ENCODE data around the gene DTHD1.

DTHD1 gene

GRCh38 chr4:36282503-36283030 lies 1.2 kb downstream of the DTHD1 start:
- H3K4me3 ChIP-seq (ENCODE audit: low read depth, low read length) = no peak overlapping the region
- H2AK5ac ChIP-seq (ENCODE audit: low read length) = no peak overlapping the region
- H2BK12ac ChIP-seq (ENCODE audit: low read length) = no peak overlapping the region
- no peak overlapping the region for H3K18ac ChIP-seq (ENCODE audit: low read length)
- H3K9me3 ChIP-seq (ENCODE audit: insufficient read depth, low read depth, low read length) = no peaks in the 10 kb centered on the region
- peaks cover 0 to 2% of the 10 kb centered on the region in 2 experiments for H3K4me1 ChIP-seq (ENCODE audit: control insufficient read depth in 1 of 2, insufficient read depth in 2 of 2, low read length in 2 of 2)
- no peak overlapping the region for H4K12ac ChIP-seq (ENCODE audit: low read depth, low read length)
- no peak overlapping the region for H4K8ac ChIP-seq (ENCODE audit: low read depth, low read length)
- H2BK5ac ChIP-seq (ENCODE audit: low read depth, low read length, poor library complexity) = no peak overlapping the region
- no peaks in the 10 kb centered on the region for H3K79me2 ChIP-seq (ENCODE audit: control insufficient read depth, insufficient read depth, low read length, poor library complexity)
- no peak overlapping the region for H3K23ac ChIP-seq (ENCODE audit: low read length)
- H3K27me3 ChIP-seq (ENCODE audit: insufficient read depth, low read length) = no peaks in the 10 kb centered on the region
- H4K91ac ChIP-seq (ENCODE audit: low read depth, low read length) = no peak overlapping the region
- no peak overlapping the region for H3K27ac ChIP-seq (ENCODE audit: low read depth, low read length)
- no peak overlapping the region for H3K14ac ChIP-seq (ENCODE audit: low read length)
- H2AFZ ChIP-seq (ENCODE audit: insufficient read depth, low read length, poor library complexity) = no peak overlapping the region
- H3K36me3 ChIP-seq (ENCODE audit: control insufficient read depth in 1 of 2, insufficient read depth in 2 of 2, low read length in 2 of 2) = no peaks in the 10 kb centered on the region
- no peak overlapping the region for H3K4me2 ChIP-seq (ENCODE audit: low read length)
- H2BK120ac ChIP-seq (ENCODE audit: insufficient read depth, low read length, poor library complexity) = no peak overlapping the region
- no peak overlapping the region for H3K4ac ChIP-seq (ENCODE audit: low read depth, low read length)
- no peaks in the 10 kb centered on the region for H3K79me1 ChIP-seq (ENCODE audit: low read length)
- no peak overlapping the region for H3K9ac ChIP-seq (ENCODE audit: low read length)
- no peak for DNase-seq

GRCh38 chr4:36283912-36284465 lies 2.6 kb downstream of the DTHD1 start:
- no peak overlapping the region for H3K9ac ChIP-seq (ENCODE audit: low read length)
- H3K4me1 ChIP-seq (ENCODE audit: control insufficient read depth in 1 of 2, insufficient read depth in 2 of 2, low read length in 2 of 2) = peaks cover 0 to 2% of the 10 kb centered on the region in 2 experiments
- H4K12ac ChIP-seq (ENCODE audit: low read depth, low read length) = no peak overlapping the region
- H3K27me3 ChIP-seq (ENCODE audit: insufficient read depth, low read length) = no peaks in the 10 kb centered on the region
- no peaks in the 10 kb centered on the region for H3K9me3 ChIP-seq (ENCODE audit: insufficient read depth, low read depth, low read length)
- no peak overlapping the region for H3K4me3 ChIP-seq (ENCODE audit: low read depth, low read length)
- no peak overlapping the region for H2AK5ac ChIP-seq (ENCODE audit: low read length)
- no peaks in the 10 kb centered on the region for H3K79me2 ChIP-seq (ENCODE audit: control insufficient read depth, insufficient read depth, low read length, poor library complexity)
- H4K91ac ChIP-seq (ENCODE audit: low read depth, low read length) = no peak overlapping the region
- no CpG with 5 or more reads among the region's 2 CpGs for WGBS (ENCODE audit: extremely low coverage, insufficient coverage, insufficient read length)
- no peak overlapping the region for H2AFZ ChIP-seq (ENCODE audit: insufficient read depth, low read length, poor library complexity)
- no peaks in the 10 kb centered on the region for H3K36me3 ChIP-seq (ENCODE audit: control insufficient read depth in 1 of 2, insufficient read depth in 2 of 2, low read length in 2 of 2)
- H3K27ac ChIP-seq (ENCODE audit: low read depth, low read length) = no peak overlapping the region
- no peak overlapping the region for H3K4ac ChIP-seq (ENCODE audit: low read depth, low read length)
- H2BK5ac ChIP-seq (ENCODE audit: low read depth, low read length, poor library complexity) = no peak overlapping the region
- H3K4me2 ChIP-seq (ENCODE audit: low read length) = no peak overlapping the region
- no peak overlapping the region for H3K23ac ChIP-seq (ENCODE audit: low read length)
- no peak overlapping the region for H2BK120ac ChIP-seq (ENCODE audit: insufficient read depth, low read length, poor library complexity)
- H4K8ac ChIP-seq (ENCODE audit: low read depth, low read length) = no peak overlapping the region
- H3K79me1 ChIP-seq (ENCODE audit: low read length) = no peaks in the 10 kb centered on the region
- no peak overlapping the region for H3K18ac ChIP-seq (ENCODE audit: low read length)
- DNase-seq = no peak
- H2BK12ac ChIP-seq (ENCODE audit: low read length) = no peak overlapping the region
- H3K14ac ChIP-seq (ENCODE audit: low read length) = no peak overlapping the region

- Histone ChIP-seq H3K9ac (ENCODE audit: low read length) (no peak overlapping the region), H4K91ac (ENCODE audit: low read depth, low read length) (no peak overlapping the region), H3K4ac (ENCODE audit: low read depth, low read length) (no peak overlapping the region), H3K4me2 (ENCODE audit: low read length) (no peak overlapping the region), H3K23ac (ENCODE audit: low read length) (no peak overlapping the region), H2AK5ac (ENCODE audit: low read length) (no peak overlapping the region), H4K8ac (ENCODE audit: low read depth, low read length) (no peak overlapping the region), H3K4me3 (ENCODE audit: low read depth, low read length) (no peak overlapping the region), H3K79me2 (ENCODE audit: control insufficient read depth, insufficient read depth, low read length, poor library complexity) (no peaks in the 10 kb centered on the region), H3K4me1 (ENCODE audit: control insufficient read depth in 1 of 2, insufficient read depth in 2 of 2, low read length in 2 of 2) (no peaks in the 10 kb centered on the region), H2BK5ac (ENCODE audit: low read depth, low read length, poor library complexity) (no peak overlapping the region), H3K9me3 (ENCODE audit: insufficient read depth, low read depth, low read length) (no peaks in the 10 kb centered on the region), H3K18ac (ENCODE audit: low read length) (no peak overlapping the region), H3K14ac (ENCODE audit: low read length) (no peak overlapping the region), H2BK12ac (ENCODE audit: low read length) (no peak overlapping the region), H3K27ac (ENCODE audit: low read depth, low read length) (no peak overlapping the region), H3K79me1 (ENCODE audit: low read length) (no peaks in the 10 kb centered on the region), H3K27me3 (ENCODE audit: insufficient read depth, low read length) (no peaks in the 10 kb centered on the region), H3K36me3 (ENCODE audit: control insufficient read depth in 1 of 2, insufficient read depth in 2 of 2, low read length in 2 of 2) (no peaks in the 10 kb centered on the region), H4K12ac (ENCODE audit: low read depth, low read length) (no peak overlapping the region), H2AFZ (ENCODE audit: insufficient read depth, low read length, poor library complexity) (no peak overlapping the region), H2BK120ac (ENCODE audit: insufficient read depth, low read length, poor library complexity) (no peak overlapping the region)
- no CpG with 5 or more reads among the region's 6 CpGs for WGBS (ENCODE audit: extremely low coverage, insufficient coverage, insufficient read length)
- DNase-seq = no peak
Observed at GRCh38 chr4:36285784-36286480, 4.5 kb downstream of the DTHD1 start.

- Histone ChIP-seq H2AFZ (ENCODE audit: insufficient read depth, low read length, poor library complexity) (no peak overlapping the region), H3K4me3 (ENCODE audit: low read depth, low read length) (no peak overlapping the region), H3K4ac (ENCODE audit: low read depth, low read length) (no peak overlapping the region), H2BK120ac (ENCODE audit: insufficient read depth, low read length, poor library complexity) (no peak overlapping the region), H3K27me3 (ENCODE audit: insufficient read depth, low read length) (no peaks in the 10 kb centered on the region), H2AK5ac (ENCODE audit: low read length) (no peak overlapping the region), H3K14ac (ENCODE audit: low read length) (no peak overlapping the region), H3K27ac (ENCODE audit: low read depth, low read length) (no peak overlapping the region), H2BK5ac (ENCODE audit: low read depth, low read length, poor library complexity) (no peak overlapping the region), H3K4me1 (ENCODE audit: control insufficient read depth in 1 of 2, insufficient read depth in 2 of 2, low read length in 2 of 2) (no peaks in the 10 kb centered on the region), H2BK12ac (ENCODE audit: low read length) (no peak overlapping the region), H3K79me2 (ENCODE audit: control insufficient read depth, insufficient read depth, low read length, poor library complexity) (no peaks in the 10 kb centered on the region), H3K9ac (ENCODE audit: low read length) (no peak overlapping the region), H3K79me1 (ENCODE audit: low read length) (no peaks in the 10 kb centered on the region), H3K9me3 (ENCODE audit: insufficient read depth, low read depth, low read length) (no peaks in the 10 kb centered on the region), H4K12ac (ENCODE audit: low read depth, low read length) (no peak overlapping the region), H3K36me3 (ENCODE audit: control insufficient read depth in 1 of 2, insufficient read depth in 2 of 2, low read length in 2 of 2) (no peaks in the 10 kb centered on the region), H3K23ac (ENCODE audit: low read length) (no peak overlapping the region), H3K18ac (ENCODE audit: low read length) (no peak overlapping the region), H3K4me2 (ENCODE audit: low read length) (no peak overlapping the region), H4K91ac (ENCODE audit: low read depth, low read length) (no peak overlapping the region), H4K8ac (ENCODE audit: low read depth, low read length) (no peak overlapping the region)
- no CpG with 5 or more reads among the region's 4 CpGs for WGBS (ENCODE audit: extremely low coverage, insufficient coverage, insufficient read length)
- DNase-seq = no peak
Observed at GRCh38 chr4:36286481-36286871, 5.1 kb downstream of the DTHD1 start.

All from trophoblast cell (in vitro differentiated cells and primary cell).